A204.1 (cell line): ENCODE results near the gene TUBB4B.

Experiments used
- FAIRE-seq: peaks from 2 replicates; lab custom pipeline; 2012; peaks lifted over from hg19 to GRCh38; lab: Jason Lieb, UNC

Gene TUBB4B

DNA sequence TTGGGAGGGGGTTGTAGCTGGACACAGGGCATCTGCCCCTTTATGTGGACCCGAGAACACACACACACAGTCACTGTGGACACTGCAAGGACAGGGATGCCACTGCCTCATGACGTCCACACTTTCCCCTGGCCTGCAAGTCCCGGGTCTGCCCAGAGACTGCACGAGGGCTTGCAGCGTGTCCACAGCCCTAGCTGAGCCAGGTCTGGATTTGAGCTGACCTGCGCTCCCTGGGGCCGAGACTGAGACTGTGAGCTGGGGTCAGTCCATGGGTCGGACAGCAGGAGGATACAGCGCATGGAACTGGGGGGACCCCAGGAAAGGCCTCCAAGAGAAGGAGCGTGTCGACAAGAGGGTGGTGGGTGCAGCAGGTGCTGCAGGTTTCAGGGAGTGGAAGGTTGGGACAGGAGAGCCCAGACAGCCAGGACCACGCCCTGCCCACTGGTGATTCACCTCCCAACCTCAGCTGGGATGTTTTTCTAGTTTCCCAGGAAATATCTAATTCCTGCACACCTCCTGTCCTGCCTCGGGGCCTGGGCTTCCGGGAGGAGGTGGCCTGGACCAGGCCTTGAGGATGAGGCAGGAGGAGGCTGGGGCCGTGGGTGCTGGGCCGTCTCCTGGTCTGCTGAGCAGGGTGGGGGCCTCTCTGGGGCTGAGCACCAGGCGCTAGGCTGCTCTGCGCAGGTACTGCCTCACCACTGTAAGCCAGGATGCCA, 14.6 kb upstream of the TUBB4B start:
- FAIRE-seq = no peak

DNA sequence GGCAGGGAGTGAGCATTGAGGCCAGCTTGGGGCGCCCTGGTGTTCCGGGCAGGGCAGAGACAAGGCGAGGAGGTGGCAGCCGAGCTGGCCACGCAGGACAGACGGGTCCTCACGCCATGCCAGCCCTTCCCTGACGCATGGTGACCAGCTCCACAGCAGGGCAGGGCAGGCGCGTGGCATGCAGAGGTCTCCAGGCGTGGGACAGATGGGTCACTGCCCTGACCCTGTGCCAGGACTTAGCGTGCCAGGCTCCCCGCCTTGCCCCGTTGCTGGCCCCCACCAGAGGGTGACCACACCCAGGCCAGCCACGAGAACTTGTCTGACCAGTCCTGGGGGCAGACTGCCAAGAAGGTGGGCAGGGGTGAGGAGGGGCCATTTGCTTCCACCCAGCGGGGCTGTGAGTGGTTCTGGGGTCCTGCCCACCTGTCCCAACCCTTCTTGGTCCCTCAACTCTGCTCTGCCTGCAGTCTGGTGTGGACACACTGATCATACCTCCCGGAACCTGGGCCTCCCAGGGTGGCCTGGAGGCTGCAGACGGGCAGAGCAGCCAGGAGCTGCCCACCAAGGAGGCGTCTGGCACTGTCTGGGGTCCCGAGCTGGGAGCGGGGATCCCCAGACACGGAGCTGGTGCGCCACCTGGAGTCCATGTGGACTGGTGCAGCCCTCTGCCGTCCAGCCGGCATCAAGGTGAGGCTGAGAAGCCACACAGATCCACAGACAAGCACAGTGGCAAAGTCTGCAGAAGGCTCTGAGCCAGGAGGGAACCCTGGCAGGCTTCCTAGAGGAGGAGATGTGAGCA, 13.8 kb upstream of the TUBB4B start, which contains the start of gene RNF224:
RNF224 (plus strand) TSS at position 449 of the 799 bp plus-strand sequence. CDS start 834 bp downstream, outside the sequence.
- FAIRE-seq = no peak

DNA sequence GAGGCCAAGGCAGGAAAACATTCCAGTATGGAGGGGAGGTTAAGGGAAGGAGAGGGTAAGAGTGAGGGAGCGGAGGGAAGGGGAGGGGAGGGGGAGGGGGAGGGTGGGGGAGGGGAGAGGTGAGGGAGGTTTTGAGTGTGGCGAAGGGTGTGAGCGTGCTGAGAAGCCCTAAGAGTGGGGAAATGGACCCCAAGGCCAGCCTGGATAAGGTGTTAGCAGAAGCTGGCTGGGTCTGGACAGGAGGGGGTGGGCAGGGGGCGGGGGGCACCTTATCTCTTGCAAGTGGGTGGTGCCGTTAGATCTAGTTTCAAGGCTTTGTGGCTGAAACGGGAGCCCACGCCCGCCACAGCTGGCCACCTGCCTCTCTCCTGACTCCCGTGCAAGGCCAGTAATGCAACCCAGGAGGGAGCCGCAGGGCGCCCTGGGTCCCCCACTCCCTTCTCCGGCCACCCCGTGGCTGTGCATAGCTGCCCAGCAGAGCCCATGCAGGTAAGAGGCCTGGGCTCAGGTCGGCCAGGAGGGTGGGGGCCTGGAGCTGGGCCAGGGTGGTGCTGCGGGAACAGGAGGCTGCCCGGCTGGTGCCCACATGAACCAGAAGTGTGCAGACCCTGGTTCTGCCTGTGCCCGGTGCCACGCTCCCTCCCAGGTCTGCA, 13.1 kb upstream of the TUBB4B start:
- no peak for FAIRE-seq

DNA sequence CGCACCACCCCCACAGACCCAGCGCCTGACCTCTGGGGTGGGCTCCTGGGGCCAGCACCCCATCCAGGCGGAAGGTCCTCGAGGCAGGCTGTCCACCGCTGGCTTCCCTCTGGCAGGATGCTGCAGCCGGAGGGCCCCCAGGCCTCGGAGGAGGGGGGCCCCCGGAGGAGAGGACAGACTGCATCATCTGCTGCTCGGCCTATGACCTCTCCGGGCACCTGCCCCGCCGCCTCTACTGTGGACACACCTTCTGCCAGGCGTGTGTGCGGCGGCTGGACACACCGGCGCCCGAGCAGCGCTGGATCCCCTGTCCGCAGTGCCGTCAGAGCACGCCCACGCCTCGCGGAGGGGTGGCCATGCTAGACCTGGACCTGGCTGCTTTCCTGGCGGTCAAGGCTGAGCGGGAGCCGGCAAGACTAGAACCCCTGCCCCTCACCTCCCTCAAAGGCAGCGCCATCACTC, 12.6 kb upstream of the TUBB4B start:
- FAIRE-seq = no peak

DNA sequence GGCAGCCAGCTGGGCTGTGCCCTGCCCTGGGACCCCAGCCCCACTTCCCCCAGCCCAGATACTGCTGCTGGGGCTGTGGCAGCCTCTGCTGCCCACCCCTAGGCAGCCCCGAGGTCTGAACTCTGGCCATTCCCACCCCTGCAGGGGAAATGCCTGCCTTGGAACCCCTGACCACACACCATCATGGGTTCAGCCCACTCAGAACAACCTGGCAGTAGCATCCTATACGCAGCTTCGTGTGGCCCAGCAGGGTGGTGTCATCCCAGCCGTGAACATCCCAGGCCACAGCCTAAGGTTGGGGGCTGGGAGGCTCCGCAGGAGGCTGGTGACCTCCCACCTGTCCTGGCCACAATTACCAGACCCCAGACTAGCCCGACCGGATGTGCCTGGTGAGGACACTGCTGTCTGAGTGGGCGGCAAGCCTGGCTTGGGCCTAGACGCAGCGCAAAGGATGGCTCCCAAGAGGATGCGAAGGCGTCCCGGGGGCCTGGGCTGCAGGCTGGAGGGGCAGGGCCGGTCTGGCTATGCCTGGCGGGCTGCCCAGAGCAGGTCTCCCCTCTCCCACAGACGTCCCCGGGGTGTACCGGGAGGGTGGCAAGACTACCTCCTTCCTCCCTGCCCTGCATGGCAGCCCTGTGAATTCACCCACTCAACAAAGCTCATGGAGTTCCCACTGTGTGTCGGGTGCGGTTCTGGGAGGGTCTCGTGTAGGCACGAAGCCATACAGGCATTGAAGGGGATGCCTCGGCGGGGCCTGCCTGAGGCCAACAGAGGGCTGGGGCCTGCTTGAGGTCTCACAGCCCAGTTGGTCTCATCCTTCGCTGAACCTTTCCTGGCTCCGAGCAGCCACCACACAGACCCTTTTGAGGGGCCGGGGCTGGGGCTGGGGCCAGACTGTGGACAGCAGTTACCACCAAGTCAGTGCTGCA, 11.9 kb upstream of the TUBB4B start:
- no peak for FAIRE-seq

DNA sequence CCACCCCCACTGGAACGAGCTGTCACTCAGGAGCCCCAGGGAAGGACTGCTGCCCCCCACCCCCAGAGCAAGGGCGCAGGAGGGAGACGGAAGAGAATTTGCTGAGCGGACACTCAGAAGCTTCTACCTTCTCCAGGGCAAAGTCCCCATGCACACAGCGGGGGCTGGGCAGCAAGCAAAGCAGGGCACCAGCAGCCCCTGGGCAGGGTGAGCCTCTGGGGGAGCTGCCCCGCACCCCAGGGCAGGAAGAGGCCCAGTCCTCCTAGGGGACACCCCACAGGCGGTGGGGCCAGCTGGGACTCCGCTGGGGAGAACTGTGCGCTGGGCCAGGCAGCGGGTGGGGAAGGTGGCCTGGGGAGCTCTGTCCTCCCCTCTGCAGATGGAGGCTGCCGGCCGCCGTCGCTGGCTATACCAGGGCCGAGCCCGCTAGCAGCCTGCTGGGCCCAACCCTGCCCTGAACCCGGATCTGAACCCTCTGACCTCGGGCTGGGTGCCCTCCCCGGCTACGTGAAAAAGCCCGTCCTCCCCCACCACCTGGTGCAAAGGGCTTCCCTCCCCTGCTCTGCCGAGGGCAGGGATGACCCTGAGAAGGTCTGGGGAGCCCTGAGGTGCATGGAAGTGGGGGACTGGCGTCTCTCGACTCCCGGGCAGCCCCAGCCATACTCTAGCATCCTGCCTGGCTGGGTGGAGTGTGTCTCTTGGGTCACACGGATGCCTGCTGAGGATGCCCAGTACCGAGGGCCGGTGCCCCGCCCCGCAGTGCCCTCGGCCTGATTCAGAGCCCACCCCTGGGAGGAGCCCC, 11.0 kb upstream of the TUBB4B start:
- FAIRE-seq = no peak

DNA sequence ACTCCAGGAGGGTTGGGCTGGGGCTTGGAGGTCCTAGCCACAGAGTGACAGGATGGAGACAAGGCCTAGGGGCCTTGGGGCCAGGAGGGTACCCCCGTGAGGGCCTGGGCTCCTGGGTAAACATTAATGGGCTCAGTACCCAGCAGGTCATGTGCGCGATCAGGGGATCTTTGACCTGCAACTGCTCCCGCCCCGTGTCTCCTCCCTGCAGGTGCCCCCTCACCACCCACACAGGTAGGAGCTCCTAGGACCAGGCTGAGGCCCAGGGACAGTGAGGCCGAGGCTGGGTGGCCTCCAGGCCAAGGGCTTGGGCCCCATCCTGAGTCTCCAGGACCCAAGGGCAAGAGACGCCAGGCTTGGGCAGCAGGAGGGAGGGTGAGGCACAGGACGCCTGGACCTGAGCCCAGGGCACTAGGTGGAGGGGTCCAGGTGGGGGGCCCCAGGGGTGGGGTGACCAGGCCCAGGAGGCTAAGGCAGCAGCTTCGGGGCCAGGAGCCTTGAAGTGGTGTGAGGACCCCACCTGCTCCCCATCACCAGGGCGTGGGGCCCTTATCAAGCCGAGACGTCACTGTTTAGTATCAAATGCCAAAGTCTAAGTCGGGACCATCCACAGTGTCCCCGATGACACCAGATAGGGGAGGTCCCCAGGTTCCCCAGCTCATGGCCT, 10.2 kb upstream of the TUBB4B start, which contains the start of gene SLC34A3:
SLC34A3 (plus strand) TSS at position 197 of the 667 bp plus-strand sequence. CDS start 802 bp downstream, outside the sequence.
- no peak for FAIRE-seq

DNA sequence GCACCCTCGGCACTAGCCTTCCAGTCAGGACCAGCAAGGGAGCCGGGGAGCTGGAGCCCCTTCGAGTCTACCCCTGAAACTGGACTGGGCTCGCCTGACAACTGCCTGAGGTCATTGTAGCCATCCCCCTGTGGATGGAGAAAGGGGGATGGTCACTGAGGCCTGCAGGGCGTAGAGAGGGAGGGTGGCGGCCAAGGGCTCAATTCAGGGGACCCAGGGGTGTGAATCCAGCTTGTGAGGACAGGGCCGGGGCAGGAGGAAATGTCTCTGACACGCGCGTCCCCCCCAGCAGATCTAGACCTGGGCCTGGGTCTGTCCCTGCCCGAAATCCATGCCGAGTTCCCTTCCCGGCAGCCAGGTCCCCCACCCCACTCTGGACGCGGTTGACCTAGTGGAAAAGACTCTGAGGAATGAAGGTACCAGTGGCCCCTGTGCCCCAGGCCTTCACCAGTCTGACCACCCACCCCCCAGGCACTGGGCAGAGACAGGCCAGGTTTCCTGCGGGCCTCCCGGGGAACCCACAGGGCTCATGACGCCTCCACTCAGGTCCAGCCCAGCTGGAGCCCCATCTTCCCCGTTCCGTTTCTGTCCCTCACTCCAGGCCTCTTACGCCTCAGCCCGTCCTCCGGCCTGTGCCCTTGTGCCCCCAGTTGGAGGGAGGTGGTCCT, 9.6 kb upstream of the TUBB4B start:
- no peak for FAIRE-seq

DNA sequence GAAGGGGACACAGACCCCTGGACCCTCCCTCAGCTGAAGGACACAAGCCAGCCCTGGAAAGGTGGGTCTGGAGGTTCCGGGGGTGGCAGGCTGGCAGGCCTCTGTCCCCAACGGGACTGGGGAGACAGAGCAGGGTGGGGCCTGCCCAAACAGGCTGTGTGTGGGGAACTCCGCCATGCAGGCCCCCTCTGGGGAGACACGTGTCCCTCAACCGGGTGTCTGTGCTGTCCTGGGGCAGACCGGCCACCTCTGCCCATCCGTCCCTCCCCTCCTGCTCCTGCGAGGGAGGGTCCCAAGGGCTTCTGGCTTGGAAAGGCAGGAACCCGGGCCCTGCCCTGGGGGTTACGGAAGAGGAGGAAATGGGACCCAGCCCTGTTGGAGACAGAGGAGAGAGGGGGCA, 9.0 kb upstream of the TUBB4B start:
- FAIRE-seq = no peak

DNA sequence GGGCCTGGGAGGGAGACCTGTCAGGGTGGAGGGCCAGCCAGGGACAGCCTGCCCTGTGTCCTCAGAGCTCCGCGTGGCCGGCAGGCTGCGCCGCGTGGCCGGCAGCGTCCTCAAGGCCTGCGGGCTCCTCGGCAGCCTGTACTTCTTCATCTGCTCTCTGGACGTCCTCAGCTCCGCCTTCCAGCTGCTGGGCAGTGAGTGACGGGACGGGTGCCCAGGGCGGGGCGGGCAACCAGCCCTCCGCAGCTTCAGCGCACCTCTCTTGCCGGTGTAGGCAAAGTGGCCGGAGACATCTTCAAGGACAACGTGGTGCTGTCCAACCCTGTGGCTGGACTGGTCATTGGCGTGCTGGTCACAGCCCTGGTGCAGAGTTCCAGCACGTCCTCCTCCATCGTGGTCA, 8.6 kb upstream of the TUBB4B start:
- no peak for FAIRE-seq

DNA sequence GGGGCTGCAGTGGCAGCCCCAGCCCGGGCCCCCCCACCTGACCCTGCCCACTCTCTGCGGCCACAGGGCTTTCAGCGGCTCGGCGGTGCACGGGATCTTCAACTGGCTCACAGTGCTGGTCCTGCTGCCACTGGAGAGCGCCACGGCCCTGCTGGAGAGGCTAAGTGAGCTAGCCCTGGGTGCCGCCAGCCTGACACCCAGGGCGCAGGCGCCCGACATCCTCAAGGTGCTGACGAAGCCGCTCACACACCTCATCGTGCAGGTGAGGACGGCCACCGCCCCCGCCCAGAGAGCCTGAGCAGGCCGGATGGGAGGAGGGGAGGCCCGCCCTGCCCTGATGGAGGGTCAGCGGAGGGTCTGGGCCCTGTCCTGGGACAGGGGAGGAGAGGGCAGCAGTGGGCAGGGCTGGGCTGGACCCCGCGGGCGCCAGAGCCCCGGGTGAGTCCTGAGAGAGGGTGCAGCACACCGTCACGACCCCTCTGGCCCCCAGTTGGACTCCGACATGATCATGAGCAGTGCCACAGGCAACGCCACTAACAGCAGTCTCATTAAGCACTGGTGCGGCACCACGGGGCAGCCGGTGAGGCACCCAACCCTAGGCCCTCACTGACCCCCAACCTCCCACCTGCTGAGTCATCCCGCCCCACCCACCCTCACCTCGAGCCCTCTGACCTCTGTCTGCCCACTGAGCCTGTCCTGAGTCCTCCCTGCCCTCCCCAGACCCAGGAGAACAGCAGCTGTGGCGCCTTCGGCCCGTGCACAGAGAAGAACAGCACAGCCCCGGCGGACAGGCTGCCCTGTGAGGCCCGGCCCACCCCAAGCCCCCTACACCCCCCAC, 7.7 kb upstream of the TUBB4B start:
- FAIRE-seq = no peak

DNA sequence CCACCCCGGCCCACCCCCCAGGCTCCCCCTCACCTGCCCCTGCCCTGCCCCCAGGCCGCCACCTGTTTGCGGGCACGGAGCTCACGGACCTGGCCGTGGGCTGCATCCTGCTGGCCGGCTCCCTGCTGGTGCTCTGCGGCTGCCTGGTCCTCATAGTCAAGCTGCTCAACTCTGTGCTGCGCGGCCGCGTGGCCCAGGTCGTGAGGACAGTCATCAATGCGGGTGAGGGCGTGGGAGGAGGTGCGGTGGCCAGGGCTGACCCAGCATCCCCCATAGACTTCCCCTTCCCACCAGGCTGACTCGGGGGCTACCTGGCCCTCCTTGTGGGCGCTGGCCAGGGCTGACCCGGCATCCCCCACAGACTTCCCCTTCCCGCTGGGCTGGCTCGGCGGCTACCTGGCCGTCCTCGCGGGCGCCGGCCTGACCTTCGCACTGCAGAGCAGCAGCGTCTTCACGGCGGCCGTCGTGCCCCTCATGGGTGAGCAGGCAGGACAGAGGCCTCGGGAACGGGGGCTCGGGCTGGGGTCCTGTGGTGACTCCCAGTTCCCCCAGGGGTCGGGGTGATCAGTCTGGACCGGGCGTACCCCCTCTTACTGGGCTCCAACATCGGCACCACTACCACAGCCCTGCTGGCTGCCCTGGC, 6.9 kb upstream of the TUBB4B start:
- no peak for FAIRE-seq

DNA sequence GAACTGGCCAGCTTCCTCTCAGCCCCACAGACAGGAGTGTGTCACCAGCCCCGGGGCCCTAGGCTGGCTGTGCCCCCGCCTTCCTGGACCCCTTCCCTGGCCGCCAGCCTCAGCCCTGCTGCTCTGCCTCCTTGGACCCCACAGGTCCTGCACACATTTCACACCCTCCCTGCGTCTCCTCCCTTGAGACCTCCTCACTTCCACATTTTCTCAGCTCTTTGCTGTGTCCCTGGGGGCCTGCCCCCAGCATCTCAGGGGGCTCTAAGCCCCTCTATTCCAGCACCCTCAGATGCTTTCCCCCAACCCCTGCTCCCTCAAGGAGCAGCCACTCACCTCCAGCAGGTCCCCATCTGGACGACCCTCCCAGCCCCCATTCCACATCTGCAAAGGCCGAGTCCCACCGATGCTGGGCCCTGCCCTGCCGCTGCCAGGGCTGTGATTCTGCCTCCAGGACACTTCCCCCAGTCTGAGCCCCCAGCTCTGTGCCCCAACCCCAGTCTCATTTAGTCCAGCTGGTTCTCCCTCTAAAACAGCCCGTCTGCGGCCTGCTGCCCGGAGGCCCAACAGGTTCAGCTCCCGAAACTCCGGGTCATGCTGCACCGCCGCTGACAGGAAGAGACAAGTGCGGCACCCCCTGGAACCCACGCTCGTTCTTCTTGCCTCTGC, 6.2 kb upstream of the TUBB4B start:
- no peak for FAIRE-seq

DNA sequence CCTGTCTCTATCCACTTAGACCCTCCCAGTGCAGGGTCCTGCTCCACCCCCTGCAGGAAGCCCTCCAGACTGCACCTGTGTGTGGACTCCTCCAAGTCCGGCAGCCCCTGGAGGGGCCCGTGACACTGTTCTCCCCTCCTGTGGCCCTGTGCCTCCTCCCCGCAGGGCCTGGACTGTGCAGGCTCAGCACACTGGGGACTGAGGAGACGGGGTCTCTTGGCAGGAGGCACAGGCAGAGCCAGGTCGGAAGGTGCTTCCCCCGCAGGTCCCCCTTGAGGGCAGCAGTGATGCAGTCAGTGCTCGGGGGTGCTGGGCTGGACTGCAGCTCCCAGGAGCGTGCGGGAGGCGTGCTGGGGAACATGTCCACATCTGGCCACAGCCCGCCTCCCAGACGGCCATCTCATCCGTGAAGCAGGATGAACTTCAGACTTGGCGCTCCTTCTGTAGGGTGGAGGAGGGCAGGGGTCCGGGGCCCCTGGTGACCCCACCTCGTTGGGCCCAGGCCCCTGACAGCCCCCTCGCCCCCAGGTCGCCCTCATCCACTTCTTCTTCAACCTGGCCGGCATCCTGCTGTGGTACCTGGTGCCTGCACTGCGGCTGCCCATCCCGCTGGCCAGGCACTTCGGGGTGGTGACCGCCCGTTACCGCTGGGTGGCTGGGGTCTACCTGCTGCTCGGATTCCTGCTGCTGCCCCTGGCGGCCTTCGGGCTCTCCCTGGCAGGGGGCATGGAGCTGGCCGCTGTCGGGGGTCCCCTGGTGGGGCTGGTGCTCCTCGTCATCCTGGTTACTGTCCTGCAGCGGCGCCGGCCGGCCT, 5.5 kb upstream of the TUBB4B start:
- FAIRE-seq = no peak

DNA sequence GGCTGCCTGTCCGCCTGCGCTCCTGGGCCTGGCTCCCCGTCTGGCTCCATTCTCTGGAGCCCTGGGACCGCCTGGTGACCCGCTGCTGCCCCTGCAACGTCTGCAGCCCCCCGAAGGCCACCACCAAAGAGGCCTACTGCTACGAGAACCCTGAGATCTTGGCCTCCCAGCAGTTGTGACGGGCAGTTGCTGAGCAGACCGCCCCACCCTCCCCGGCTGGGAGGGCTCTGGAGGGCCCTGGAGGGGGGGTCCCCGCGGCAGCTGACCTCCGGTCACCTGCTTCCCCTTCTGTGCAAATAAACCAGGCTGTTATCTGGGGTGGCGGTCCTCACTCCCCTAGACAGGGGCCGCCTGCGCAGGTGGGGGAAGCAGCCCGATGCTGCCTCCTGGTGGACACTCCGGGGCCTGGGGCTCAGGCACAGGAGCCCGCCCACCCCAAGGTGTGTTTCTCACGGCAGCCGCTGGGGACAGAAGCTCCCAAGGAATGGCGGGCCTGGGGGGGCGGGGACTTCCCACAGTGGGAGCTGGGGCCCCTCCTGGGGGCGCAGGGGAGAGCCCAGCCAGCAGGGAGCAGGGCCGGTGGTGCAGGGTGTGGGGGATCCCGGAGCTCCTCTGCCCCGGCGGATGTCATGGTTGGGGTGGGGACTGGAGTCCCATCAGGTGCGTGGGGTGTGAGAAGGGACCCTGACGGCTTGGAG, 4.7 kb upstream of the TUBB4B start:
- FAIRE-seq = no peak

DNA sequence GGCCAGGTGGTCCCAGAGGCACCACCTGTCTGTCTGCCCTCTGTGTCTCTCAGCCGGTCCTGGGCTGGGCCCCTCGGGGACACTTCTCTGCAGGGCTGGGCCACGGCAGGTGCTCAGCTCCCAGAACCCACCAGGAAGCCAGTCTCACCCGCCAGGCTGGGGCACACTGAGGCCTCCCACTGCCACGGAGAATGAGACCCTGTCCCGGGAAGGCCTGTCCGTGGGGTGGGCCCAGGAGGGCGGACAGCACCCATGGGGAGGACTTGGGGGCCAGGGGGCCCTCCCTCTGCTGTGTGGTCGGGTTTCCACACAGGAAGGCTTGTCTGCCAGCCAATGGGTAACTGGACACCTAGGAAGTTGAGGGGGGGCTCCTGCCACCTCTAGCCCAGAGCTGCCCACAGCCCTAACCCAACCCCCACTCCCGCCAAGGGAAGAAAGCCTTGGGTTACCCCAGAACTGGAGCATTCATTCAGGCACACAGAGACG, 4.1 kb upstream of the TUBB4B start:
- FAIRE-seq = no peak
